ENCODE data around the gene NKTR.

The NKTR gene

GRCh38 chr3:42684632-42685362 lies 84.3 kb downstream of the NKTR start:
- DNase-seq (ENCODE audit: low read depth in 2 of 2) = no peak
- TF ChIP-seq, protein P1, sequence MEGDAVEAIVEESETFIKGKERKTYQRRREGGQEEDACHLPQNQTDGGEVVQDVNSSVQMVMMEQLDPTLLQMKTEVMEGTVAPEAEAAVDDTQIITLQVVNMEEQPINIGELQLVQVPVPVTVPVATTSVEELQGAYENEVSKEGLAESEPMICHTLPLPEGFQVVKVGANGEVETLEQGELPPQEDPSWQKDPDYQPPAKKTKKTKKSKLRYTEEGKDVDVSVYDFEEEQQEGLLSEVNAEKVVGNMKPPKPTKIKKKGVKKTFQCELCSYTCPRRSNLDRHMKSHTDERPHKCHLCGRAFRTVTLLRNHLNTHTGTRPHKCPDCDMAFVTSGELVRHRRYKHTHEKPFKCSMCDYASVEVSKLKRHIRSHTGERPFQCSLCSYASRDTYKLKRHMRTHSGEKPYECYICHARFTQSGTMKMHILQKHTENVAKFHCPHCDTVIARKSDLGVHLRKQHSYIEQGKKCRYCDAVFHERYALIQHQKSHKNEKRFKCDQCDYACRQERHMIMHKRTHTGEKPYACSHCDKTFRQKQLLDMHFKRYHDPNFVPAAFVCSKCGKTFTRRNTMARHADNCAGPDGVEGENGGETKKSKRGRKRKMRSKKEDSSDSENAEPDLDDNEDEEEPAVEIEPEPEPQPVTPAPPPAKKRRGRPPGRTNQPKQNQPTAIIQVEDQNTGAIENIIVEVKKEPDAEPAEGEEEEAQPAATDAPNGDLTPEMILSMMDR (IDR thresholded peaks at IDR 0.05; ENCODE audit: low read depth, low read length) = no peak
- H3K4me3 ChIP-seq (replicated peaks in 1 of 2; ENCODE audit: low read depth in 2 of 2, low read length in 2 of 2) = no peak overlapping the region

GRCh38 chr3:42685363-42685881 lies 84.9 kb downstream of the NKTR start, which contains the start of gene KLHL40:
KLHL40 (plus strand) TSS chr3:42685537; CDS start chr3:42685619, 82 bp downstream.
- peak within 1 kb of the TSS in 1 of 2 donors; percentile 3 for H3K4me3 ChIP-seq (replicated peaks in 1 of 2; ENCODE audit: low read depth in 2 of 2, low read length in 2 of 2)
- DNase-seq (ENCODE audit: low read depth in 2 of 2) = no peak
- TF ChIP-seq, protein P1 (IDR thresholded peaks at IDR 0.05; ENCODE audit: low read depth, low read length) = no peak

GRCh38 chr3:42685891-42686820 lies 85.7 kb downstream of the NKTR start:
- H3K4me3 ChIP-seq (replicated peaks in 1 of 2; ENCODE audit: low read depth in 2 of 2, low read length in 2 of 2) = peak overlapping the region in 1 of 2 donors; percentile 3
- DNase-seq (ENCODE audit: low read depth in 2 of 2) = no peak
- TF ChIP-seq, protein P1 (IDR thresholded peaks at IDR 0.05; ENCODE audit: low read depth, low read length) = no peak

DNA sequence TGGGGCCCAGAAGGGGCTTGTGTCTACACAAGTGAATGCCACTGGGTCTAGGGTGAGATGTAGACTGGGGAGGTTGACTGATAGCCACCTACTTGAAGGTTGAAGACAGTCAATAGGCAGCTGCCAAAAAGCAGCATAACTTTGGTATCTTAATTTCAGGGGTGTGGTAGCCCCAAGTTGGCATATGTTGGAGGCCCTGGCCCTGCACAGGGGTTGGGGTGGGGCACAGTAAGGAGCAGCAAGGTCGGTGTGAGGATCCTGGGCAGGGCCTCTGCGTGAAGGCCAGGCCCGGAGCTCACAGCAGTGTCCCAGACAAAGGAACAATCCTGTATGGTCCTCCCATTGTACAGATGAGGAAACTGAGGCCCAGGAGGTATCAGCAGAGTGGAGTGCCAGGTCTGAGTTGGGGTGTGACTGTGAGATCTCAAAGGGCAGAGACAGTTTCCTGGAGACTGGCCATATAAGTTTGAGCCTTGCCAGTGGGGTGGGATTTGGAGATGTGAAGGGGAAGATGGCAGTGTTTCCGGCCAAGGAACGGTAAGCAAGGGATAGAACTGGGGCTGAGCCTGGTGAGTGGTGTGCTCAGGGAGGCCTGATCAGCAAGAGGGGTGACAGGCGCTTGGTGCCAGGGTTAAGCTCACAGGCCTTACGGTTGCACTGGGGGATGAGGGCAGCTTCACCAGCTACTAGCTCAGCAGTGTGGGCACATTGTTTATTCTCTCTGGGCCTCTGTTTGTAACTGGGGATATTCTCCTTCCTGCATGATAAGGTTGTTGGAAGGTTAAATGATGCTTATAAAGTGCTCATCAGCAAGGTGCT lies 86.6 kb downstream of the NKTR start:
- DNase-seq (ENCODE audit: low read depth in 2 of 2) = no peak

DNA sequence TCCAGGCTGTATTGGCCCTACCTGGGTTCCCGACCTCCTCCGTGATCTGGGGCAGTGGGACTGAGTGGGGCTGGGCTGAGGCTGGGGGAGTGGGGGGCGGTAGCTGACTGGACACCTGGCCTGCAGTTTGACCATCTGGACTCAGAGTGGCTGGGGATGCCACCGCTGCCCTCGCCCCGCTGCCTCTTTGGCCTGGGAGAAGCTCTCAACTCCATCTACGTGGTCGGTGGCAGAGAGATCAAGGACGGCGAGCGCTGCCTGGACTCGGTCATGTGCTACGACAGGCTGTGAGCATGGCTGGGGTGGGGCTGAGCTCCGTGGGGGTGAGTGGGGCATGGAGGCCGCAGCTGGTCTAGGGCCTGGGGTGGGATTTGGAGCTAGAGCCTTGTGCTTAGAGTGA lies 87.5 kb downstream of the NKTR start:
- no peak for DNase-seq (ENCODE audit: low read depth in 2 of 2)

More for the DNA sequence above, 86.6 kb downstream of the NKTR start:
- no peak overlapping the region for H3K4me3 ChIP-seq (replicated peaks in 1 of 2; ENCODE audit: low read depth in 2 of 2, low read length in 2 of 2)
- TF ChIP-seq, protein P1 (IDR thresholded peaks at IDR 0.05; ENCODE audit: low read depth, low read length) = no peak

More for the DNA sequence above, 87.5 kb downstream of the NKTR start:
- TF ChIP-seq, protein P1 (IDR thresholded peaks at IDR 0.05; ENCODE audit: low read depth, low read length) = no peak
- H3K4me3 ChIP-seq (replicated peaks in 1 of 2; ENCODE audit: low read depth in 2 of 2, low read length in 2 of 2) = no peak overlapping the region

All from cardiac fibroblast (primary cell).